ENCODE data around the gene DPCD. TPM values are rescaled to one million over a fixed set of nuclear protein-coding genes. Genes with fewer than 3 reads are reported as not detected.
"Not testable (repeated sequence)": the region's sequence is repeated elsewhere in the genome, so short reads cannot be mapped to it uniquely, and the experiment has no call there.

DPCD gene
- total RNA-seq, 1 donor from 2014 or later: 16.1 TPM

GRCh38 chr10:101618871-101619270 is 30.8 kb downstream of the DPCD start:
- no peak for DNase-seq (ENCODE audit: low spot score)

- DNase-seq (ENCODE audit: low spot score): no peak
Measured at GRCh38 chr10:101619983-101620382, 31.9 kb downstream of the DPCD start.

- DNase-seq (ENCODE audit: low spot score): no peak
Measured at GRCh38 chr10:101623528-101623927, 35.4 kb downstream of the DPCD start.

GRCh38 chr10:101624526-101625102 is 36.5 kb downstream of the DPCD start:
- DNase-seq (ENCODE audit: low spot score): no peak

DNA sequence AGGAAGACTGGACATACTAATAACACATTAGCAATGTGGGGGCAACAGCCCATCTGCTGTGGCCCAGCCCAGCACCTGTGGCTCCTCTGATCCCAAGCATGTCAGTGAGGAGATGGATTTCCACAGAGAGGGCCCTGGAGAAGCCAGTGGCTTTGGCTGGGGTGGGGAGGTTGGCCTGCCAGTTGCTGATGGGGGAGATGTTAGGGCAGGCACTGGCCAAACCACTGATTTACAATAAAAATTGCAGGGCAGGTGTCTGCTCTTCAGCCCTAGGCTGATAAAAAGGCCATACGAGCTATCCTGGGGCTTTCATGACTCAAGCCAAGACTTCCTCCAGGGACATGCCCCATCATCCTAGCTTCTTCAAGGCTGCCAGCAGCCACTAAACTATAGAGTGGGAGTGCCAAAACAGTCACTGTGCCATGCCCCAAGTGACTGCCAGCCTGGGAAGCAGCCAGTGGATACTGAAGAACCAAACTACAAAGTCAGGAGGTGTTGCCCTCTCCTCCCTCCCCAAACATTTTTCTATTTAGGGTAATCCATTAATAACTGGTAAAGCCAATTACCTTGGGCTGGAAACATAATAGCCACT is 37.8 kb downstream of the DPCD start:
- no peak for DNase-seq (ENCODE audit: low spot score)

GRCh38 chr10:101629837-101630632 is 41.9 kb downstream of the DPCD start:
- no peak for DNase-seq (ENCODE audit: low spot score)

DNA sequence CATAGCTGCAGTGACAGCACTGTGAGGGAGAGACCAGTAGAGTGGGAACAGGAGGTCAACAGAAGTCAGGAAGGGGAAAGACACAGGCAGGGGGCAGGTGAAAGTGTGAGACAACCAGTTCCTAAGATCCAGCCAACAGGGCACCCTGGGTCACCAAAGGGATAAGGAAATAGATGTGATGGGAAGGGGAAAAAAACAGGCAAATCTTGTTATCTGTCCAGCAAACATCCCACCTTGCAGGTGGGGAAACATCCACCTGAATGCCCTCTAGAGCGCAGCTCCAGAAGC is 42.5 kb downstream of the DPCD start:
- DNase-seq (ENCODE audit: low spot score): no peak

- no peak for DNase-seq (ENCODE audit: low spot score)
Measured at GRCh38 chr10:101631821-101632475, 43.8 kb downstream of the DPCD start.

DNA sequence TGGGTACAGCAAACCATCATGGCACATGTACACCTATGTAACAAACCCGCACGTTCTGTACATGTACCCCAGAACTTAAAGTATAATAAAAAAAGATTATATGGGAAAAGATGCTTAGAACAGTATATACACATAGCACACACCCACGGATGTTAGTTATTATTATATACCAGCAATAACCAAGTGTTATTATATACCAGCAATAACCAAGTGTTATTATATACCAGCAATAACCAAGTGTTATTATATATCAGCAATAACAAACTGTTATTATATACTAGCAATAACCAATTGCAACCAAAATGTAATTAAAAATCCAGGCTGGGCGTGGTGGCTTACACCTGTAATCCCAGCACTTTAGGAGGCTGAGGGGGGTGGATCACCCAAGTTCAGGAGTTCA is 45.4 kb downstream of the DPCD start:
- not testable (repeated sequence) for DNase-seq (ENCODE audit: low spot score)

DNA sequence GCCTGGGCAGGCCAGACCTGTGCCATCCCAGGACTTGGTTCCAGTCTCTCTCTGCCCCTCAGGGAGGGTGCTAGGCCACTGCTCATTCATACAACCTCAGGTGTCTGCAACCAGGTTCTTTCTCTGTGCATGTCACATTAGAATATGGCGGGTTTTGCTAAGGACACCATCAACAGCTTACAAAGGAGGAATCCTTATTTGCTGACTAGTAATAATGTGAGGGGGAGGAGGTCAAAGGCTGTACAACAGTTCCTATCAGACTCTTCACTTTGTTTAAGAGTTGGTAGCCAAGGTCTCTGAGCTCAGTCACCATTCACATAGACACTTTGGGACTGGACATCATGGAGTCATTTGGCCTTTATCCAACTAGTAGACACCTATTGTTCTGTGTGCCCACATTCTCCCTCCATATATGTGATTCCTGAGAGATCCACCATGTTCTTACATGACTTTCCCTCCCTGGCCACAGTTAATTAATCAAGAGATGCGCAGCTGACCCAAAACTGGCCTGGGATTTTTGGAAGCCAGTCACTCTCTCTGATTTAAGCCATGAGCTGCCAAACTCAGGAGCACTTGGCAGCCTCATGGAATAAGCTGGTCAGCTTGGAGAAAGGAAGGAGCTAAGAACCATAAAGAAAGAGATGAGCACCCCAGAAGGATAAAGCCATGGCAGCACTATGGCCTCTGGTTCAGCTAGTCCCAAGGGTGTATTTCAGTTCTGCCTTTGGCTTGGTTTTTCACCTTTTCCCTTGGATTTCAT is 51.2 kb downstream of the DPCD start:
- DNase-seq (ENCODE audit: low spot score): no peak

DNA sequence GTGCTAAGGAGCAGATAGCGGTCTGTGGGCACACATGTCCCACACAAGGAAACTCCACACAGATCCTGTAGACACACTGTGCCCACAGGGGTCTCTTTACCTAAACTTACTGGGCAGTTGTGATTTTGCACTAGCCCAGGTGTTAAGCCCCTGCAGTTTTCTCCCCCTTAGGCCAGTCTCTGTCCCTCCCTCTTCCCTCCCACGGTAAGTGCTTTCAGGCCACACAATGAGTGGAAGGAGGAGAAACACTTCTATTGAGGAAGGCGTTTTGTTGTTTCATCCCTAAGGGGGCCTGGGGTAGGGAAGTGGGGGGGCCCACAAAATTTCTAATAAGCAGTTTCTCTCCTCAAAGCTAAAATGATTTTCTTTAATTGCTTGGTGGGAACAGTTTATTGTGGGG is 55.4 kb downstream of the DPCD start:
- no peak for DNase-seq (ENCODE audit: low spot score)

DNA sequence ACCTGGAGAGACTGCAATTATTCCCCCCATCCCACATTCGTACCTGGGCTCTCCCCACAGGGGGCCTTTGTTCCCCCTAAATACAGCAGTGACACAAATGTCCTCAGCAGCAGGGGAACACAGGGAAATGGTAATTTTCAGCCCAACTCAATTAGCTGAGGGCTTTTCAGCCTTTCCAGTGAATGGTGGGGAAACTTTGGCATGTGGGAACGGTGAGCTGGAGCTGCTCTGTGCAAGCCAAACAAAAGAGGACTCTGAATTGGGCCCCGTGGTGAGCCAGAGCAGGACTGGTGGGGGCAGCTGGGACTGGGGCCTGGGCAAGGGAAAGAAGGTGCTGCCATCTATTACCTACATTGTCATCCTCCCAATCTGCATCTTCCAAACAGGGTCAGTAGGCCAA is 55.9 kb downstream of the DPCD start:
- DNase-seq (ENCODE audit: low spot score): no peak

- DNase-seq (ENCODE audit: low spot score): no peak
Measured at GRCh38 chr10:101645659-101646058, 57.5 kb downstream of the DPCD start.

DNA sequence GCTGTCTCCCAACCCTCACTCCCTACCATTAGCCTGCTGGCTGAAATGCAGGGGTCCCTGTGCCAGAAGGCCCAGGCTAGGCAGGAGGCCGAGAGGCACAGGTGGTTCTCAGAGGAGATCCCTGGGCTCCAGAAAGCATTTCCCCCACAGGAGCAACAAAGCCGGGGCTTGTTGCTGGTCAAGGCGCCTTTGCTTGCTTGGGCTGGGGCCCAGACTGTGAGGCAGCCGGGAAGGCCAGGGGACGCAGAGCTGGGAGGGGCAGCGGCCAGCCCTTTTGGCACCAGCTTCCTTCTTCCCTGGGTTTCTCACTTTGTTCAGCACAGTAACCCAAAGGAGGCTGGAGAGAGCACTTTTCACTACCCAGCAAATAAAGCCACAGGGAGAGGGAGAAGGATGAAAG is 58.2 kb downstream of the DPCD start:
- DNase-seq (ENCODE audit: low spot score): no peak

DNA sequence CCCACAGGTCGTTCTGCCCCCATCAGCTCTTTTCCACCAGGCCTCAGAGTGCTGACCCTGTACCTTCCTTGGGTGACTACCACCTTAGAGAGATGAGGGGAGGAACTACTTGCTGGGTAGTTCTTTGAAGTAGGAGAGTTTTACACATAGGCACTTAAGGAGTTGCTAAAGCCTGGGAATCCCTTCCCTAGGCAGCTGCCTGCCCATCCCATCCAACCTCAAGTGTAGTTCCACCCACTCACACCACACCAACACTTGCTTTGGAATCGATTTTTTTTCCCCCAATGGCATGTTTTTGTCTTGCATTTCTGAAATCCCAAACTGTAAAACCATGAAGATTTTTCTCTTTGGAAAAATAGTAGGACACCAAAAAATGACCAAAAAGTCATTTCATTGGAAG is 59.1 kb downstream of the DPCD start:
- no peak for DNase-seq (ENCODE audit: low spot score)

- DNase-seq (ENCODE audit: low spot score): no peak
Measured at GRCh38 chr10:101649525-101650085, 61.5 kb downstream of the DPCD start.

GRCh38 chr10:101650863-101651262 is 62.7 kb downstream of the DPCD start:
- no peak for DNase-seq (ENCODE audit: low spot score)

DNA sequence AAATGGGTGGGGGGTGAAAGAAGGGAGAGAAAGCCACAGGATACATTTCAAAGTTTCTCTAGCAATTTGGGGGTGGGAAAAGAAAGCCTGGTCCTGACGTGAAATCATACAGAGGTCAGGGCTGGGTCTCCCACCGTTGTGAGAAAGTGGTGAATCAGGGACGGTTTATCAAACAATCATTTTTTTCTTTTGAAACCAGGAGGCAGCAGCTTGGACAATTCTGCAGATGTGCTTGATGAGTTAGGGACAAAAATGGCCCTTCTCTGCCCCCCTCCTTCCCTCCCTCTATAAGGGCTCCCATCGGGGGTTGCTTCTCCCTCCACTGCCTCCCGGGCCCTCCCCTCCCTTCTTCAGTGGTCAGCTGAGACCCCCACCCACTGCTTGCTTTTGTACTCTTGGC is 63.2 kb downstream of the DPCD start:
- no peak for DNase-seq (ENCODE audit: low spot score)

DNA sequence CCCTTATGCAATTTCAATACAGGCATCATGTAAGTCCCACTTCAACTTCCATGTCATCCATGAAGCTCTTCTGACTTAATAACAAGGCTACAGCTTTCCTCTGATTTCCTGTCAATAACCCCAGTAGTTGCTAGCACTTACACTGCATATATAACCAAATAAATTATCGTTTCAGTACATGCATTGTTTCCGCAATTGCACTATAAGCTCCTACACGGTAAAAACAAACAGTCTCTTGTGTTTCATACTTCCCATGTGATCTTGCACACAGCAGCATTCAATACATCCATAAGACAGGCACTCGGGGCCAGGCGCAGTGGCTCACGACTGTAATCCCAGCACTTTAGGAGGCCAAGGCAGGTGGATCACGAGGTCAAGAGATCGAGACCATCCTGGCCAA is 65.4 kb downstream of the DPCD start:
- DNase-seq (ENCODE audit: low spot score): no peak

DNA sequence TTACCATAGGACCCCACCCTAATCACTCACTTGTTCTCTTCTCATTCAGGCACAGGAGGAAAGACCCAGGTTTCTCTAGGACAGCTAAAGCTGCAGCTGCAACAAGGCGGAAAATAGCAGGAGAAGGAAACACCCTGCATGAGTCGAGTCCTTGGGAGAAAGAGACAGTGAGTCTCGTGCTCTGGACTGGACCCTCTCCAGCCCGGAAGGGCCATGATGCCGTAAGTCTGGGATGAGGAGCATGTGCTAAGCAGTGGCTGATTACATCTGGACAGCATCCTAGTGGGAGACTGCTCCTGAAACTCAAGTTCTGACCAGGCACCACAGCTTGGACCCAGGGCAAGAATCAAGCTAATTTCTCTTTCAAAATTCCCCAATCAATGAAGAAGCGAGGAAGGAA is 67.4 kb downstream of the DPCD start:
- no peak for DNase-seq (ENCODE audit: low spot score)

DNA sequence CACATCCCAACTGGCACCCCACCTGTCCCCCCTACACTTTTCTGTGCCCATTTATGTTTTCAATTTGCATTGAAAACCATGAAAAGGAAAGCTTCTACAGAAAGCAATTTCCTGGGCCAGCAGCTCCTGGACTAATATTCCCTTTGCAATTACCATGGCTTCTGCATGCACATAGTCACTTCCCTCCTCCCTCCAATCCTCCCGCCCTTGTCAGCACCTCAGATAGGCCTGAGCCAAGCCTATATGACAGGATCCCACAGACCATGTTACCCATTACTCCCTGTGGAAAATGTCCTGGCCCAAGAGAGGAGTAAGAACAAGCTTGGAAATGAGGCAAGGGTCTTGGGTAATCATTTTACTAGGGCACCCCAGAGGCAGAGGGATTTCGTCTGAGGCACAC is 68.8 kb downstream of the DPCD start:
- DNase-seq (ENCODE audit: low spot score): no peak

DNA sequence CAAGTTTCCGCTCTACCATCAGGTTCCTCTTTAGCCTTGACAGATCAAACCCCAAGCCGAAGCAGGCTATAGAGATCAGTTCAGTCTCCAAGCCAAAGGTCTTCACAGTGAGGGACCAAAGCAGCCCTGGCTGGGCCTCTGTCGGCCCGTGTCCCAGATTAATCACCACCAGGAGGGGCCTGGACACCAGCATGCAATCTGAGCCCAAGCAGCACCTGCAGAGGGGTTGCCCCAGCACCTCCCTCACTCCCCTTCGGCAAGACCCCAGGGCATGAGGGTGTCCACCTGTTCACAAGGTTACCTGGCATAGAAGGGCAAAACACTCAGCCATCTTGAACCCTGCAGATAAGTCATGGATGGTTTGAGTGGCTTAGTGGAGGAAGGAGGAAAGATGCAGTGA is 70.9 kb downstream of the DPCD start:
- no peak for DNase-seq (ENCODE audit: low spot score)

Data from umbilical cord (tissue), 2 donors.